GM23248 (cell line): ENCODE measurements around the gene MXRA8.

ENCODE experiments used
- EZH2 ChIP-seq: fragments of 200-600 bp; sonication (generic); IDR thresholded peaks from 2 replicates; pipeline ENCODE4 v1.6.1; 2018; ENCODE audit warnings: antibody characterized with exemption, mild to moderate bottlenecking; ENCODE audit not compliant: insufficient read depth, poor library complexity, severe bottlenecking
- EZH2phosphoT487 ChIP-seq: fragments of 200-600 bp; sonication (generic); IDR thresholded peaks from 2 replicates; pipeline ENCODE4 v1.6.1; 2018; ENCODE audit warnings: antibody characterized with exemption, moderate library complexity, mild to moderate bottlenecking, low read depth; ENCODE audit not compliant: insufficient read depth

- no peak for TF ChIP-seq EZH2
- no peak for TF ChIP-seq EZH2phosphoT487
Observed at GRCh38 chr1:1356166-1356795, 2.1 kb downstream of the MXRA8 start.
